SIG-M5 treated with dmso at 0.1 percent for 504 hours (cell line): ENCODE results near the gene ARHGAP26.
"Not testable (repeated sequence)": the region's sequence is repeated elsewhere in the genome, so short reads cannot be mapped to it uniquely, and the experiment has no call there.

ENCODE experiments used
- DNase-seq: peaks from one replicate; lab custom pipeline; 2025; ENCODE audit not compliant: unreplicated experiment; lab: John Stamatoyannopoulos, UW

ARHGAP26 gene

GRCh38 chr5:142952229-142952628, 182.1 kb downstream of the ARHGAP26 start:
- no peak for DNase-seq

- DNase-seq = not testable (repeated sequence)
These were observed 182.7 kb downstream of the ARHGAP26 start for GRCh38 chr5:142952871-142953270.

DNA sequence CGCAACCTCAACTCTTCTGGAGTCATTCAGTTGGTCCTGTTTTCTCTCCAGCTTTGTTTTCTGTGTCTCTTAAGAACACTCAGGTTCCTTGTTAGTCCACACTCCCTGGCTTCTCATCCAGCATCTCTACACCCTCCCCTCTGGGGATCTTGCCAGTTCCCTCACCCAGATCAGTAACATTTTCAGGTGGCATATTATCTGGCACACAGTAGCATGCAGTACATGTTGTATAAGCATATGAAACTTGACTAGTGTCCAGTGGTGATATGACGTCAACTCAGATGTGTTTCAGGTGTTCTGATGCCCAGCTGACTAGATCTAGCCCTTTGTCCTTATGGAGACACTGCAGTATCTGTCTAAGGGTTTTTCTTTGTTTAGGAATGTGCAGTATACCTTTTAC, 184.3 kb downstream of the ARHGAP26 start:
- DNase-seq = no peak

DNA sequence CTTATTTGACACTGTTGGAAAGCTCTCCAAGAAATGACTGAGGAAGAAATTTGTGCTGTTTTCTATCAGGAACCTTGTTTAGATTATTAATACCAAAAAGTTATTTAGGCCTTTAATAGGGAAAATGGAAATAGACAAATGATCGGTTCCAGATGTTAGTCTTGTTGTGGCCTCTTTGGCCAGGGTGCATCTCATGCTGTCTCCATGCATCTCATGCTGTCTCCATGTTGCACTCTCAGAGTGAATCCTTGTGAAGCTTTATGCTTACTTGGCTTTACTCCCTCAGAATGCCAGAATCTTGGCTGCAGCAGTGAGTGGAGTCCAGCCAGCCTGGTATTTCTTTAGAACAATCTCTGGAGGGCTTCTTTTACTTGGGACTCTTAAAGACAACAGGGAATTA, 185.5 kb downstream of the ARHGAP26 start:
- DNase-seq = no peak

- DNase-seq = no peak
These were observed 187.4 kb downstream of the ARHGAP26 start for GRCh38 chr5:142957528-142957927.

GRCh38 chr5:142958944-142959682, 188.9 kb downstream of the ARHGAP26 start:
- no peak for DNase-seq

- DNase-seq = no peak
These were observed 189.8 kb downstream of the ARHGAP26 start for GRCh38 chr5:142959683-142960657.

DNA sequence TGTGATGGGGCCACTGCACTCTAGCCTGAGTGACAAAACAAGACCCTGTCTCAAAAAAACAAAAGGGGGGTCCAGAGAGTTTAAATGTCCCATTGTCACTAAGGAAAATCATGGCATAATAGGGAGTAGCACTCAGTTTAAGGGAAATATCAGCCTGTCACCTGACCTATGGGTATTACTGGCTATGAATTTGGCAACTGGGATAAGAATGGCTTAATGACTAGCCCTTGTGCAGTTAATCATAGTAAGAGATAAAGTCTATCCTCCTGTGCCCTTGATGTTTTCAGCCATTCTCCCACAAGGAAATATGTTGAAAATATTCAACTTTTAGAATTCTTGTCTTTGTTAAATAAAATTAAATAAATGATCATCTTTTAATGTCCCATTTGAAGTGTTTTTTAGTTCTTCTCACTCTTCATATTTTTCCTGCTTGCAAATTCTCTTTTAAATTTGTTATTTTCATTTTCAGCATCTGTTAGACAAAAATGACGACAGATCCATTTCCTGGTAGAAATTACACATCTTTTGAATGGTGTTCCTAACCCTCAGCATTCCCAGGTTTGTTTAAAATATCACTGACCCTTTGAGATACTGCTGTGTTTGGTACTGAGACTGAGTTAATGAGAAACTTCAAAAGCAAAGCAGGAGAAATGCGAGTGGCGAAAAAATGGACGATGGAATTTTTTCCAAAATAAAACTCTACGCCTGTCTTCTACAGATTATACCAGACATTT, 191.4 kb downstream of the ARHGAP26 start:
- DNase-seq = no peak

GRCh38 chr5:142962174-142962533, 192.0 kb downstream of the ARHGAP26 start:
- no peak for DNase-seq

- not testable (repeated sequence) for DNase-seq
These were observed 195.3 kb downstream of the ARHGAP26 start for GRCh38 chr5:142965258-142966120.

DNA sequence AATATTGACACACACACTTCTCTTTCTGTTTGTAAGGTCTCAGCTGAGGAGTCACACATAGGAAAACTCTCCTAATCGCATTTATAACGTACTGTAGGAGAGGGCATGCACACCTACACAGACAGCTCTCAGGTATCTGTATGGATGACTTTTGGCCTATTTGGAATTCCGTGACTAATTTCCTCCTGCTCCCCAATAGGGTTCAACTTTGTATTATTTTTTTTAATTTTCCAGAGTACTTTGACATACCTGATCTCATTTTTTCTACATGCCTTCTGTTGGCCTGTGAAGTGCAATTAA, 195.9 kb downstream of the ARHGAP26 start:
- DNase-seq = no peak

DNA sequence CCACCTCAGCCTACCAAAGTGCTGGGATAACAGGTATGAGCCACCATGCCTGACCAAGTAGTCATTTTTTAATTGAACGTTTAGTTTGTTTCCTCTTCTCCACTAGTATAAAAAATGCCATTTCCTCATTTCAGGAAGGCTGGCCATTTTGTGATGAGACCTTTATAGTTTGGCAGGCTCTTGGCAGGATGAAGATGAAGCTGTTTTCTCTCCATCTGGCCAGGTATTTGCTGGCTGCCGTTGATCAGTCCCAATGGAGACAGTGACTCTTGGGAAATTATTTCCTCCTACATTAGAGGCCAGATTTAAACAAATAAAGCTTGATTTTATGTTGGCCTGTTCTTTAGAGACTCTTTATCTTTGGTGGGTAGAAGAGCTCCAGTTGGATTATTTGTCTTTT, 199.0 kb downstream of the ARHGAP26 start:
- DNase-seq = no peak

- no peak for DNase-seq
These were observed 199.7 kb downstream of the ARHGAP26 start for GRCh38 chr5:142969624-142970439.

- DNase-seq = no peak
These were observed 200.4 kb downstream of the ARHGAP26 start for GRCh38 chr5:142970440-142971030.

GRCh38 chr5:142971303-142972013, 201.3 kb downstream of the ARHGAP26 start:
- DNase-seq = no peak

GRCh38 chr5:142972064-142972570, 201.9 kb downstream of the ARHGAP26 start:
- no peak for DNase-seq

GRCh38 chr5:142973932-142974331, 203.8 kb downstream of the ARHGAP26 start:
- no peak for DNase-seq

GRCh38 chr5:142974409-142974808, 204.2 kb downstream of the ARHGAP26 start:
- DNase-seq = no peak

GRCh38 chr5:142976861-142977260, 206.7 kb downstream of the ARHGAP26 start:
- no peak for DNase-seq
